HEK293 (cell line): ENCODE results near the gene FOXP1.

ENCODE experiments used
- CTCF ChIA-PET: fragments of 350-600 bp; formaldehyde crosslinking; extraction: SDS; loops from one replicate; lab custom pipeline; 2021; ENCODE audit warnings: antibody characterized with exemption; lab: Yijun Ruan, JAX
- POLR2A ChIA-PET: fragments of 300-600 bp; formaldehyde crosslinking; extraction: SDS; loops from one replicate; lab custom pipeline; 2020; ENCODE audit warnings: antibody characterized with exemption, inconsistent platforms; lab: Yijun Ruan, JAX
- H3K27ac ChIP-seq: fragments of 200-500 bp; sonication (Bioruptor generic); 2 replicates; pipeline ENCODE4 v1.5.1; 2014; ENCODE audit warnings: low read depth, low read length, control low read depth, inconsistent platforms; ENCODE audit errors: extremely low read depth
- H3K36me3 ChIP-seq, 2 experiments: fragments of 200-500 bp in 1 of 2; sonication (Bioruptor generic) in 1 of 2; 1 replicate in 1 of 2; 2 replicates in 1 of 2; pipeline ENCODE4 v1.5.1; 2014 to 2017; ENCODE audit warnings: inconsistent platforms in 2 of 2, low read length in 2 of 2; ENCODE audit not compliant: control insufficient read depth in 2 of 2, insufficient read depth in 1 of 2
- H3K4me1 ChIP-seq: fragments of 200-500 bp; sonication (Bioruptor generic); 2 replicates; pipeline ENCODE4 v1.5.1; 2014; ENCODE audit warnings: mild to moderate bottlenecking, low read length, inconsistent platforms; ENCODE audit not compliant: control insufficient read depth, insufficient read depth
- H3K4me3 ChIP-seq: 2 replicates; pipeline ENCODE4 v1.5.1; 2011; ENCODE audit warnings: low read depth, mild to moderate bottlenecking, control low read depth, low read length, moderate library complexity
- H3K9me3 ChIP-seq: fragments of 200-500 bp; sonication (Bioruptor generic); 2 replicates; pipeline ENCODE4 v1.5.1; 2014; ENCODE audit warnings: low read depth, low read length, inconsistent platforms; ENCODE audit not compliant: control insufficient read depth, insufficient read depth
- KLF7 ChIP-seq: fragments of 450-650 bp; formaldehyde crosslinking; IDR thresholded peaks from 2 replicates; pipeline ENCODE4 v1.5.1; 2016; ENCODE audit warnings: missing biosample characterization, missing genetic modification characterization, borderline replicate concordance
- PRDM2 ChIP-seq: fragments of 450-650 bp; formaldehyde crosslinking; IDR thresholded peaks from 2 replicates; pipeline ENCODE4 v1.5.1; 2016; ENCODE audit warnings: missing biosample characterization, missing genetic modification characterization, borderline replicate concordance
- RBAK ChIP-seq: fragments of 450-650 bp; formaldehyde crosslinking; IDR thresholded peaks from 2 replicates; pipeline ENCODE4 v1.5.1; 2016; ENCODE audit warnings: missing biosample characterization, missing genetic modification characterization
- REPIN1 ChIP-seq: fragments of 450-650 bp; formaldehyde crosslinking; IDR thresholded peaks from 2 replicates; pipeline ENCODE4 v1.5.1; 2017; ENCODE audit warnings: missing biosample characterization, missing genetic modification characterization, low read depth
- TSHZ1 ChIP-seq: fragments of 450-650 bp; formaldehyde crosslinking; IDR thresholded peaks from 2 replicates; pipeline ENCODE4 v1.5.1; 2016; ENCODE audit warnings: missing biosample characterization, missing genetic modification characterization, borderline replicate concordance
- ZBTB21 ChIP-seq: fragments of 450-650 bp; formaldehyde crosslinking; IDR thresholded peaks from 2 replicates; pipeline ENCODE4 v1.5.1; 2017; ENCODE audit warnings: missing biosample characterization, missing genetic modification characterization
- ZBTB49 ChIP-seq: fragments of 450-650 bp; formaldehyde crosslinking; IDR thresholded peaks from 2 replicates; pipeline ENCODE4 v1.5.1; 2016; ENCODE audit warnings: missing biosample characterization, missing genetic modification characterization, low read depth
- ZBTB7A ChIP-seq: fragments of 450-650 bp; formaldehyde crosslinking; IDR thresholded peaks from 2 replicates; pipeline ENCODE4 v1.5.1; 2016; ENCODE audit warnings: low read depth, missing biosample characterization, missing genetic modification characterization
- ZEB2 ChIP-seq: fragments of 450-650 bp; formaldehyde crosslinking; IDR thresholded peaks from 2 replicates; pipeline ENCODE4 v1.5.1; 2016; ENCODE audit warnings: missing biosample characterization, missing genetic modification characterization
- ZNF138 ChIP-seq: fragments of 450-650 bp; formaldehyde crosslinking; IDR thresholded peaks from 2 replicates; pipeline ENCODE4 v1.5.1; 2016; ENCODE audit warnings: missing biosample characterization, missing genetic modification characterization, borderline replicate concordance
- ZNF266 ChIP-seq: fragments of 450-650 bp; formaldehyde crosslinking; IDR thresholded peaks from 2 replicates; pipeline ENCODE4 v1.5.1; 2016; ENCODE audit warnings: missing biosample characterization, missing genetic modification characterization, low read depth
- ZNF302 ChIP-seq: fragments of 450-650 bp; formaldehyde crosslinking; IDR thresholded peaks from 2 replicates; pipeline ENCODE4 v1.5.1; 2016; ENCODE audit warnings: missing biosample characterization, missing genetic modification characterization, low read depth
- ZNF394 ChIP-seq: fragments of 450-650 bp; formaldehyde crosslinking; IDR thresholded peaks from 2 replicates; pipeline ENCODE4 v1.5.1; 2016; ENCODE audit warnings: missing biosample characterization, missing genetic modification characterization, mild to moderate bottlenecking, moderate library complexity, borderline replicate concordance
- ZNF514 ChIP-seq: fragments of 450-650 bp; formaldehyde crosslinking; IDR thresholded peaks from 2 replicates; pipeline ENCODE4 v1.5.1; 2016; ENCODE audit warnings: missing biosample characterization, missing genetic modification characterization
- ZNF558 ChIP-seq: fragments of 450-650 bp; formaldehyde crosslinking; IDR thresholded peaks from 2 replicates; pipeline ENCODE4 v1.5.1; 2016; ENCODE audit warnings: missing biosample characterization, missing genetic modification characterization
- ZNF624 ChIP-seq: fragments of 450-650 bp; formaldehyde crosslinking; IDR thresholded peaks from 2 replicates; pipeline ENCODE4 v1.5.1; 2017; ENCODE audit warnings: missing biosample characterization, missing genetic modification characterization
- ZNF629 ChIP-seq: fragments of 450-650 bp; formaldehyde crosslinking; IDR thresholded peaks from 2 replicates; pipeline ENCODE4 v1.5.1; 2017; ENCODE audit warnings: missing biosample characterization, missing genetic modification characterization
- ZNF654 ChIP-seq: fragments of 450-650 bp; formaldehyde crosslinking; IDR thresholded peaks from 2 replicates; pipeline ENCODE4 v1.5.1; 2016; ENCODE audit warnings: low read depth, missing biosample characterization, missing genetic modification characterization
- ZNF830 ChIP-seq: fragments of 450-650 bp; IDR thresholded peaks from 2 replicates; pipeline ENCODE4 v1.5.0; 2018; ENCODE audit warnings: missing biosample characterization, missing genetic modification characterization, low read depth, mild to moderate bottlenecking, moderate library complexity
- ZSCAN4 ChIP-seq: fragments of 450-650 bp; formaldehyde crosslinking; IDR thresholded peaks from 2 replicates; pipeline ENCODE4 v1.5.1; 2017; ENCODE audit warnings: missing biosample characterization, missing genetic modification characterization

FOXP1 gene

GRCh38 chr3:71565976-71566375 is 17.6 kb downstream of the FOXP1 start:
- H3K4me1 ChIP-seq = no peaks in the 10 kb centered on the region
- no peaks in the 10 kb centered on the region for H3K9me3 ChIP-seq
- no peak overlapping the region for H3K27ac ChIP-seq
- no peak overlapping the region for H3K4me3 ChIP-seq
- no peak for TF ChIP-seq ZNF266 (tag by site-specific recombination)
- TF ChIP-seq ZNF624 = no peak
- TF ChIP-seq RBAK = no peak
- TF ChIP-seq ZNF558 (tag by site-specific recombination) = no peak
- no peak for TF ChIP-seq KLF7 (tag by site-specific recombination)
- TF ChIP-seq ZNF830 (tag by site-specific recombination) = no peak
- no peak for TF ChIP-seq TSHZ1 (tag by site-specific recombination)
- TF ChIP-seq ZSCAN4 = no peak
- TF ChIP-seq ZBTB21 = no peak
- no peak for TF ChIP-seq ZBTB49
- no peak for TF ChIP-seq ZNF514 (tag by site-specific recombination)
- no peak for TF ChIP-seq ZNF302
- TF ChIP-seq PRDM2 (tag by site-specific recombination) = no peak
- no peak for TF ChIP-seq ZNF394 (tag by site-specific recombination)
- TF ChIP-seq ZNF138 (tag by site-specific recombination) = no peak
- TF ChIP-seq ZBTB7A (tag by site-specific recombination) = no peak
- no peak for TF ChIP-seq ZNF654
- no peak for TF ChIP-seq ZNF629
- TF ChIP-seq ZEB2 (tag by site-specific recombination) = no peak
- no peak for TF ChIP-seq REPIN1 (tag by site-specific recombination)
- peaks cover 0 to 17% of the 10 kb centered on the region in 2 experiments; a peak in 1 of 3 replicates for H3K36me3 ChIP-seq
- ChIA-PET CTCF (no interaction called here), POLR2A (no interaction called here)
